NOMO-1 (cell line): ENCODE measurements around the gene DPF3.
"Not testable (repeated sequence)": the region's sequence is repeated elsewhere in the genome, so short reads cannot be mapped to it uniquely, and the experiment has no call there.

Source experiments
- DNase-seq, 2 experiments: peaks; one replicate each; lab custom pipeline; 2025; ENCODE audit not compliant: unreplicated experiment in 2 of 2; lab: John Stamatoyannopoulos, UW

DPF3 gene

GRCh38 chr14:72881543-72881942 lies 12.4 kb downstream of the DPF3 start:
- no peak for DNase-seq

- DNase-seq: no peak
Observed at GRCh38 chr14:72880820-72881219, 13.1 kb downstream of the DPF3 start.

GRCh38 chr14:72880164-72880563 lies 13.7 kb downstream of the DPF3 start:
- no peak for DNase-seq

GRCh38 chr14:72879431-72879830 lies 14.5 kb downstream of the DPF3 start:
- DNase-seq: no peak

- DNase-seq: no peak
Observed at GRCh38 chr14:72878746-72879145, 15.2 kb downstream of the DPF3 start.

GRCh38 chr14:72876710-72877063 lies 17.2 kb downstream of the DPF3 start:
- DNase-seq: no peak

GRCh38 chr14:72876005-72876709 lies 17.7 kb downstream of the DPF3 start:
- no peak for DNase-seq

GRCh38 chr14:72870878-72871277 lies 23.0 kb downstream of the DPF3 start:
- not testable (repeated sequence) for DNase-seq

GRCh38 chr14:72869407-72870329 lies 24.2 kb downstream of the DPF3 start:
- no peak for DNase-seq

- DNase-seq: no peak
Observed at GRCh38 chr14:72868500-72868899, 25.4 kb downstream of the DPF3 start.

GRCh38 chr14:72864712-72865365 lies 29.1 kb downstream of the DPF3 start:
- no peak for DNase-seq

- DNase-seq: no peak
Observed at GRCh38 chr14:72863216-72864006, 30.5 kb downstream of the DPF3 start.

- DNase-seq: no peak
Observed at GRCh38 chr14:72856530-72857266, 37.2 kb downstream of the DPF3 start.

- no peak for DNase-seq
Observed at GRCh38 chr14:72855913-72856312, 38.0 kb downstream of the DPF3 start.

GRCh38 chr14:72852194-72852593 lies 41.7 kb downstream of the DPF3 start:
- DNase-seq: no peak

- no peak for DNase-seq
Observed at GRCh38 chr14:72851635-72852034, 42.3 kb downstream of the DPF3 start.

- DNase-seq: no peak
Observed at GRCh38 chr14:72850360-72850759, 43.5 kb downstream of the DPF3 start.

- no peak for DNase-seq
Observed at GRCh38 chr14:72849222-72849621, 44.7 kb downstream of the DPF3 start.

- DNase-seq: no peak
Observed at GRCh38 chr14:72847721-72848120, 46.2 kb downstream of the DPF3 start.

GRCh38 chr14:72845683-72846082 lies 48.2 kb downstream of the DPF3 start:
- no peak for DNase-seq
